ENCODE measurements around the gene SLC27A4.

SLC27A4 gene

DNA sequence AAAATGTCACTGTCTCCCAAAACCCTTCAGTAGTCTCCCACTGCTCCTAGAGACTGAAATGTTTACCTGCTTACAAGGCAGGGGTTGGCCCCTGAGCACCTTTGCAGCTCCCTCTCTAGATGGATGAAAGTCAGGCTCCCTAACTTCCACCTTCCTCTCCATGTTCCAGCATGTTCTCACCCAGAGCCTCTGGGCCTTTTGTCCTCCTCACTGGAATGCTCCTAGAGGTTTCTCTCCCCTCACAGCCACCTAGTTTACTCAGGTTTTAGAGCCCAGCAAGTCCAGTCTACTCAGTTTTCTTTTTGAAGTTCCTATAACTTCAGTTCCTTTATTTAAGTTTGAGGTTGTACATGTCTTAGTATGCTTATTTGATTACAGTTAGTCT lies 30.0 kb downstream of the SLC27A4 start:
- no peak for FAIRE-seq

DNA sequence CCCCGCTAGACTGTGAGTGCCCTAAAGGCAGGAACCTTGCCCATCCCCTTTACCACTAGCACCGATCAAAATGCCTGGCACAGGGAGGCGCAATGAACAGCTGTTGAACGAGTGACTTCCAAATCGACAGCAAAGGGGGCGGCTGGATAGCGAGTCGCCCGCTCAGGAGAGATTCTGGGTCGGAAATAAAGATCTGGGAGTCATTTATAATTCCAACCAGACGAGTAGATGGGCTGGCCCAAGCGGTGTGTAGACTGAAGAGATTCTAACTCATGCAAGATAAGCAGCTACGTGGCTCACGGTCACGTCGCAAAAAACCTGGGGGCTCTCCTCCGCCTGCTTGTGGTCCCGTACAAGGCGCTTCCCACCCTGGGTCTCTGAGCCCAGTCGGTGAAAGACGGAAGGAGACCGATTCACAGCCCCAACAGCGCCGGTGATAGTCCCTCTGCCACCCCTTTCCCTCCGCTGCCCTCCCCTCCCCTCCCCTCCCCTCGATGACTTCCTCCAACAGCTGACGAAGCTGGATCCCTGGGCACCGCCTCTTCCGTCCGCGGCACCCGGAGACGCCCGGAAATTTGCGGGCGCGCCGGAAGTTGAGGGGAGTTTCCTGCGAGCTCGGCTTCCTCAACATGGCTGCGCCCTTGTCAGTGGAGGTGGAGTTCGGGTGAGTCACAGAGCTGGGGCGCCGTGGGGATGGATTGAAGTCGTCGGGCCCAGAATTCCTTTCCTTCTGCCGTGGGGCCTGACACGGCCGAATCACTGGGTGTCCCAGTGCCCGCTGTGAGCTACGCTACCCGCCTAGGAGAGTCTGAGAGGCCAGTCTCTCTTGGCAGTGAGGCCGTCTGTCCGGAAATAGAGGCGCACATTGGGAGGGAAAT lies 30.7 kb downstream of the SLC27A4 start, which contains the start of gene URM1:
URM1 (plus strand) TSS at position 623 of the 878 bp plus-strand sequence; CDS start at position 630, 7 bp downstream.
- FAIRE-seq, result peak; percentile 39

DNA sequence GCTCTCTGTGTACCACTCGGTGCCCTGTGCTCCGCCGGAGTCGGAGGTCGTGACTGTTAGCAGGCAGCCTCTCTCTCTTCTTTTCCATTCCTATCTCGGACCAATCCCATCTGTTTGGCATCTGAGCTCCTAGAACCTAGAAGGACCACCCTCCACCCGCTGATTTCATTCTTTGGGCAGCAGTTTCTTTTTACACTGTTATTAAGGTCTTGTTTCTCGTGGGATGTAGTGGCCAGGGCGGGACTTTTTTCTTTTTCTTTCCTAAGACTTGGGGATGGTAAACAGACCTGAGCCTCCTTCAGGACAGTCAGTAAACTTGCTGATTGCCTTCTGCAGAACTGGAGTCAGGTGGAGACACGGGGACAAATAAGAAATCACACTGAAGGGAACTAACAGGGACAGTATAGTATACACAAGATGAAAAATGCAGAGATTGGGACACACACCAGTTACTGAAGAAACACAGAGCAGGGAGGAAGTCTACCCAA lies 31.3 kb downstream of the SLC27A4 start:
- FAIRE-seq, result no peak

DNA sequence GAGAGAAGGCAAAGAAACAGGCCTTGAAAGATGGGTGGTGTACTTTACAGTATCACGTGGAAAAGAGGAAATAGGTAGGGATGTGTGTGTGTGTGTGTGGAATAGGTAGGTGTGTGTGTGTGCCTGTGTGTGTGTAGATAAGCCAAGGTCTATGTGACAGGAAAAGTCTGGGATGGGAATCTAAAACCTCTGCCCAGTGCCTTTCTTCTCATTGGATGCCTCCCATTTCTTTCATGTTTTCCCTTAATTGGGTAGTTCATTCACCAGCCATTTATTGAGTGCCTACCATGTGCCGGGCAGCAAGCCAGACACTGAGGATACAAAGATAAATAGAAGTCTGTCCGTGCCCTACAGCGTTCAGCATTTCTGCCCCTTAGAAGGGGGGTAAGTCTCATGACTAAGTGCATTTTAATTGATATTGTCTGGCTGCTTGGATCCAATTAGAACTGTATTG lies 31.9 kb downstream of the SLC27A4 start:
- no peak for FAIRE-seq

DNA sequence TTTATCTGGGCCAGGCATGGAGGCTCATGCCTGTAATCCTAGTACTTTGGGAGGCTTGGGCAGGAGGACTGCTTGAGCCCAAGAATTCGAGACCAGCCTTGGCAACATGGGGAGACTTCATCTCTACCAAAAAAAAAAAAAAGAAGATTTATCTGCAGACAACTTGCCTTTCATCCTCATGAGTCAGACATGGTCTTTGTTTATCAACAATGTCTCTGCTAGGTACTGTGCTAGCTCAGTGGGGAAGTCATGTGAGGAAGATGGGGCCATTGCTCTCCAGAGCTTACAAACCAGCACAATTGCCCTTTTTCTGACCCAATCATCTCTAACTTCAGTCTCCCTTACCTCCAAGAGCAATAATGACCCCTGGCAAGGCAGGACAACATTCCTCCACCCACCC lies 32.5 kb downstream of the SLC27A4 start:
- FAIRE-seq, result no peak

- no peak for FAIRE-seq
Measured at GRCh38 chr9:128374221-128374675, 33.9 kb downstream of the SLC27A4 start.

GRCh38 chr9:128375865-128376264 lies 35.5 kb downstream of the SLC27A4 start:
- FAIRE-seq, result no peak

GRCh38 chr9:128382261-128382660 lies 41.9 kb downstream of the SLC27A4 start:
- no peak for FAIRE-seq

DNA sequence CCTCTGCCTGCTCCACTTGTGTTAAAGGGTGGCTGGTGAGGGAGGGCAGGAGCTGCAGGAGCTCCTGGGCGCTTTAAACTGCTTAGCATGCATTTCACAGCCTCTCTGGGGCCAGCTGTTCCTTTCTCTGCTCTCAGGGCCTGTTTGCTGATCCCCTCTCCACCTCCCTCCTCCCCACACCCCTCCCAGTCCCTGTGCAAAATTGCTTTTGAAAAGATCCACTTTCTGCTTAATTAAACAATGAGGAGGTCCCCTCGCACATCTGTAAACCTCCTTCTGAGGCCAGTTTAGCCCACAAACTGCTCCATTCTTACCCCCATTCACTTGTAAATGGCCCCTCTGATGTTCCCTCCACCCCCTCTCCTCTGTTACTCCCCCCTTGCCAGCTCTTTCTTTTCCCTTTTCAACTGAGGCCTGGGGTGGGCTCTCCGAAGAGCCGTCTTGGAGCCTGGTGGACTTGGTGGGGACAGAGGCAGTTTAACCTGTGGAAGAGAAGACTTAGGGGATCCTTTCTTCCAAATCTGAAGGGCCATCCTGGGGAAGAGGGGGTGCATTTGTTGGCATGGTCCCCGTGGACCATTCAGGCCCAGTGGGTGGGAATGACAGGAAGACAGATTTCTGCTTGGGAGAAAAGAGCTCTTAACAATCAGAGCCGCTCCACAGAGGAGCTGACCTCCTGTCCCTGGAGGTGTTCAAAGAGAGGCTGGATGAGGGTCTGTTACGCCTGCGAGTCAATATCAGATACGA lies 42.9 kb downstream of the SLC27A4 start:
- no peak for FAIRE-seq

GRCh38 chr9:128383791-128384190 lies 43.5 kb downstream of the SLC27A4 start:
- FAIRE-seq, result no peak

GRCh38 chr9:128384801-128385495 lies 44.6 kb downstream of the SLC27A4 start:
- no peak for FAIRE-seq

GRCh38 chr9:128385496-128386460 lies 45.5 kb downstream of the SLC27A4 start:
- no peak for FAIRE-seq

DNA sequence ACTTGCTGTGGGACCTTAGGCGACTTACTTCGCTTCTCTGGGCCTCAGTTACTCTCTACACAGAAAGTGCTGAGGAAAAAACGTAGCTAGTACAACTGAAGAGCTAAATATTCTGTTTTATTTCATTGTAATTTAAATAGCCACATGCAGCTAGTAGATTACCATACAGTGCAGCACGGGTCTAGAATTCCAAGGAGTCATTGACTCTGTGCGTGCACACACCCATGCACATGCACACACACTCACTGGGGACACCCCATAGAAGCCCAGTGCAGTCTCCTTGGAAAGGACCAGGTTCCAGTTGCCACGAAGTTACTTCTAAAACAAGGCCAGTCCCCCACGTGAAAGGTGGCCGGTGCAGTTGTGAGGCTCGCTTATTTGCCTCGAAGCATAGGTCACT lies 47.8 kb downstream of the SLC27A4 start:
- no peak for FAIRE-seq

GRCh38 chr9:128389395-128390149 lies 49.2 kb downstream of the SLC27A4 start:
- FAIRE-seq, result no peak

DNA sequence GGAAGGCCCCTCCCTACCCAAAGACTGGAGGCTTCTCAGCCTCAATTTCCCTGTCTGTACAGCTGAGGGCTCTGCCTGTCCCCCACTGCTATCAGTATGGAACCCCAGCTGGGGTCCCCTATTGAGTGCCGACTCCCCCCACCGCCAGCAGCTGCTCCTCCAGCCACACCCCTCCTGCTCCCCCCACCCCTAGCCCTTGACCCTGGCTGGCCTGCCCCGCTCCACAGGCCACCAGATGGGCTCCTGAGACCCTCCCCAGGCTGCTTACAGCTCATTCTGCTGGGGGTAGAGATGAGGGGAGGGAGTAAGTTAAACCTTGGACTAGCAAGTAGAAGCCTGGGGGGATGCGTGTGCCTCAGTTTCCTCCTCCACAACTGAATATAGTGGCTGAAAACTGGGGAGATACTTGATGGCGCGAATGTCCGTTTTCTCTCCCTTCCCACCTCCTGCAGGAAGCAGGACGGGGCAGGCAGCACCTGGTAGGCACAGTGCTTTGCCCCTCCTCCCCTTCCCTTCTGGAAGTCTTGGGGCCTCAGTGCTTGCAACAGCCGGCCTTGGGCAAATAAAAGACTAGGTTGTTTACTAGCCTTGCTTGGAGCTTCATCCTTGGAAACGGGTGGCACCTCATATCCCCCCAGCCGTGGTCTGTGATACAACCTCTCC lies 50.0 kb downstream of the SLC27A4 start:
- FAIRE-seq, result no peak

DNA sequence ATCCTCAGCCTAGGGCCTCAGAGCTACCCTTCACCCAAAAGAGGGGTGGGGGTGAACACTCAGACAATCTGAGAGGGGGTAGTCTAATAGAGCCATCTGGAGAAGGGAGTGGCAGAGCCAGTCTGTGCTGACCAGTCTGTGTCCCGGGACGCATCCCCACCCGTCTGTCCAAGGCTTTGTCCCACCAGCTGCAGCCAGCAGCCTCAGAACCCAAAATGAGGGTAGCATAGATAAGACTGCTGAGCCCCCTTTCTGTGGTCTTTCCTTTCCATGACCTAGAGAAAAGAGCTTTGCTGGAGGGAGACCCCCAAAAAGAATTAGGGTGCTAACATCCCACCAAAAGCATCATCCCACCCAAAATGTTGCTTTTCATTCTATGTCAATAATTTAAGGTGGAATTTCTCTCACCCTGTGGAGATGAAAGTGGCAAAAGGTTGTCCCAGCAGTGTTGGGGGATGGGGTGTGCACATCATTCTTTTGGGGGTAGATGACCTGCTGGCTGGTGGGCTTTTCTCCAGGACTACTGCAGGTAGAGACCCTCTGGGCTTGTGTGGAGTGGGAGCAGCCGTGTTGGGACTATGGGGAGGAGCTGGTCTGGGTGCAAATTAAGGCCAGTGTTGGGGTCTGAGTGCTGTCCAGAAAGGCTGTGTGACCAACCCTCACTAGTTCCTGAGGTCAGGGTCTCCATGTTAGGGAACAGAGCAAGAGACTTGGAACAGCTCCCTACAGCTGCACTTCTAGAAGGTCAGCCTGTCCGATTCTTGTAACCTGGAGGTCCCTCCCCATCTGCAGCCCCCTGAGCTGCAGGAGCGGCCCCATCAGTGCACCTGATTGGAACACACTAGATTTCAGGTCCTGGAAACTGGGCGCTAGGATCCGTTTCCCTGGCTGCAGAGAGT lies 50.7 kb downstream of the SLC27A4 start:
- no peak for FAIRE-seq

GRCh38 chr9:128391956-128392301 lies 51.6 kb downstream of the SLC27A4 start:
- FAIRE-seq, result no peak

GRCh38 chr9:128392302-128393144 lies 52.2 kb downstream of the SLC27A4 start:
- FAIRE-seq, result no peak

All from A204.1 (cell line).